H9 (cell line): ENCODE data around the gene DDI2. TPM values are rescaled to one million over a fixed set of nuclear protein-coding genes. Genes with fewer than 3 reads are reported as not detected.

ENCODE experiments used
- DNase-seq: peaks from one replicate; pipeline ENCODE4 v3.0.0-alpha.2; 2017
- H2AFZ ChIP-seq: one replicate; pipeline ENCODE4 v1.6.1; 2013; ENCODE audit warnings: mild to moderate bottlenecking, low read length, control low read depth, moderate library complexity
- H2AK5ac ChIP-seq: 2 replicates; pipeline ENCODE4 v1.6.1; 2013; ENCODE audit warnings: low read length, control low read depth, mixed read lengths; ENCODE audit not compliant: insufficient read length
- H2BK120ac ChIP-seq: one replicate; pipeline ENCODE4 v1.6.1; 2013; ENCODE audit warnings: low read depth, mild to moderate bottlenecking, low read length, control low read depth, inconsistent platforms; ENCODE audit not compliant: poor library complexity, severe bottlenecking
- H2BK12ac ChIP-seq: 2 replicates; pipeline ENCODE4 v1.6.1; 2013; ENCODE audit warnings: low read length, control low read depth, mixed read lengths, low read depth; ENCODE audit not compliant: insufficient read length
- H2BK15ac ChIP-seq: 2 replicates; pipeline ENCODE4 v1.6.1; 2013; ENCODE audit warnings: low read depth, low read length, control low read depth
- H2BK20ac ChIP-seq: one replicate; pipeline ENCODE4 v1.6.1; 2013; ENCODE audit warnings: low read depth, mild to moderate bottlenecking, low read length, control low read depth, inconsistent platforms; ENCODE audit not compliant: poor library complexity, severe bottlenecking
- H2BK5ac ChIP-seq: 2 replicates; pipeline ENCODE4 v1.6.1; 2013; ENCODE audit warnings: low read length, control low read depth, mixed read lengths; ENCODE audit not compliant: insufficient read length
- H3K14ac ChIP-seq: 2 replicates; pipeline ENCODE4 v1.6.1; 2013; ENCODE audit warnings: low read length, control low read depth; ENCODE audit not compliant: insufficient read depth
- H3K18ac ChIP-seq: 2 replicates; pipeline ENCODE4 v1.6.1; 2013; ENCODE audit warnings: low read depth, mild to moderate bottlenecking, mixed read lengths, low read length, control low read depth; ENCODE audit not compliant: insufficient read length
- H3K23ac ChIP-seq: 2 replicates; pipeline ENCODE4 v1.6.1; 2013; ENCODE audit warnings: low read length, control low read depth, mixed read lengths, low read depth; ENCODE audit not compliant: insufficient read length
- H3K23me2 ChIP-seq: 2 replicates; pipeline ENCODE4 v1.6.1; 2013; ENCODE audit warnings: low read depth, mild to moderate bottlenecking, mixed read lengths, low read length, control low read depth; ENCODE audit not compliant: insufficient read length, poor library complexity, severe bottlenecking
- H3K27ac ChIP-seq: 2 replicates; pipeline ENCODE4 v1.5.1; 2013; ENCODE audit warnings: low read length, control low read depth, mixed read lengths, low read depth; ENCODE audit not compliant: insufficient read length
- H3K27me3 ChIP-seq: 2 replicates; pipeline ENCODE4 v1.6.1; 2013; ENCODE audit warnings: low read length, control low read depth, inconsistent platforms; ENCODE audit not compliant: insufficient read depth
- H3K4ac ChIP-seq: 2 replicates; pipeline ENCODE4 v1.6.1; 2013; ENCODE audit warnings: low read depth, mild to moderate bottlenecking, control low read depth, inconsistent platforms, low read length, moderate library complexity
- H3K4me1 ChIP-seq: 2 replicates; pipeline ENCODE4 v1.6.1; 2013; ENCODE audit warnings: low read length, control low read depth, inconsistent platforms; ENCODE audit not compliant: insufficient read depth
- H3K4me2 ChIP-seq: 2 replicates; pipeline ENCODE4 v1.6.1; 2013; ENCODE audit warnings: low read length, control low read depth, mixed read lengths; ENCODE audit not compliant: insufficient read length, insufficient read depth
- H3K56ac ChIP-seq: 2 replicates; pipeline ENCODE4 v1.6.1; 2013; ENCODE audit warnings: low read depth, mild to moderate bottlenecking, mixed read lengths, low read length, control low read depth; ENCODE audit not compliant: insufficient read length
- H3K79me1 ChIP-seq: 2 replicates; pipeline ENCODE4 v1.6.1; 2013; ENCODE audit warnings: low read depth, mild to moderate bottlenecking, moderate library complexity, low read length, control low read depth, inconsistent platforms; ENCODE audit not compliant: insufficient read depth, poor library complexity, severe bottlenecking
- H3K79me2 ChIP-seq: 2 replicates; pipeline ENCODE4 v1.6.1; 2013; ENCODE audit warnings: low read length, control low read depth, inconsistent platforms; ENCODE audit not compliant: insufficient read depth
- H3K9ac ChIP-seq: 2 replicates; pipeline ENCODE4 v1.6.1; 2013; ENCODE audit warnings: low read length, control low read depth, mixed read lengths; ENCODE audit not compliant: insufficient read length; ENCODE audit errors: extremely low read depth
- H3K9me3 ChIP-seq: one replicate; pipeline ENCODE4 v1.6.1; 2013; ENCODE audit warnings: low read depth, low read length, inconsistent platforms; ENCODE audit not compliant: control insufficient read depth
- H3T11ph ChIP-seq: one replicate; pipeline ENCODE4 v1.6.1; 2013; ENCODE audit warnings: mild to moderate bottlenecking, low read length, control low read depth, inconsistent platforms
- H4K20me1 ChIP-seq: one replicate; pipeline ENCODE4 v1.6.1; 2013; ENCODE audit not compliant: control insufficient read depth, insufficient read length, insufficient read depth
- H4K5ac ChIP-seq: 2 replicates; pipeline ENCODE4 v1.6.1; 2013; ENCODE audit warnings: low read depth, mild to moderate bottlenecking, mixed read lengths, low read length, control low read depth; ENCODE audit not compliant: insufficient read length
- H4K8ac ChIP-seq: replicated peaks from 2 replicates; pipeline ENCODE4 v1.6.1; 2013; ENCODE audit warnings: low read length, control low read depth, mixed read lengths, low read depth; ENCODE audit not compliant: insufficient read length
- H4K91ac ChIP-seq: 2 replicates; pipeline ENCODE4 v1.6.1; 2013; ENCODE audit warnings: low read depth, mild to moderate bottlenecking, moderate library complexity, mixed read lengths, low read length, control low read depth; ENCODE audit not compliant: insufficient read length
- H3K27ac Mint-ChIP-seq, 3 experiments: 2 replicates in 2 of 3; 3 replicates in 1 of 3; pipeline ENCODE4 v1.8.0; 2020 to 2021; ENCODE audit warnings: mixed read lengths in 3 of 3, mild to moderate bottlenecking in 1 of 3, moderate library complexity in 1 of 3
- H3K27me3 Mint-ChIP-seq: 2 replicates; pipeline ENCODE4 v1.8.0; 2021; ENCODE audit warnings: low read depth, mild to moderate bottlenecking, moderate library complexity, mixed read lengths
- H3K36me3 Mint-ChIP-seq, 3 experiments: 2 replicates in 2 of 3; 3 replicates in 1 of 3; pipeline ENCODE4 v1.8.0; 2020 to 2021; ENCODE audit warnings: low read depth in 3 of 3, mixed read lengths in 3 of 3; ENCODE audit not compliant: insufficient read depth in 1 of 3
- H3K4me1 Mint-ChIP-seq, 2 experiments: 2 replicates each; pipeline ENCODE4 v1.8.0; 2020; ENCODE audit warnings: mixed read lengths in 2 of 2
- H3K4me3 Mint-ChIP-seq, 2 experiments: 2 replicates in 1 of 2; 3 replicates in 1 of 2; pipeline ENCODE4 v1.8.0; 2020 to 2021; ENCODE audit warnings: mild to moderate bottlenecking in 2 of 2, mixed read lengths in 2 of 2, moderate library complexity in 1 of 2
- H3K9me3 Mint-ChIP-seq, 2 experiments: 2 replicates in 1 of 2; 3 replicates in 1 of 2; pipeline ENCODE4 v1.8.0; 2020; ENCODE audit warnings: mild to moderate bottlenecking in 2 of 2, mixed read lengths in 2 of 2, moderate library complexity in 1 of 2
- WGBS: extraction: QIAGEN DNeasy Blood & Tissue Kit; methylation state at CpG from one replicate; pipeline ENCODE4 v1.1.7; 2013; ENCODE audit warnings: missing lambda C conversion rate, low lambda C conversion rate, mixed read lengths; ENCODE audit not compliant: insufficient read length; ENCODE audit errors: extremely low coverage; 5-methylcytosine and 5-hydroxymethylcytosine counted together
- total RNA-seq: library from RNA; stranded (reverse); gene quantifications from 2 replicates; pipeline ENCODE4 v1.2.1, GENCODE V29; 2021
- TF ChIP-seq, protein P1 (sequence below): fragments of 200-600 bp; sonication (generic); conservative IDR thresholded peaks from 3 replicates; pipeline ENCODE4 v1.8.0; 2021; ENCODE audit warnings: antibody characterized with exemption, mild to moderate bottlenecking

Gene DDI2
- total RNA-seq, 1 experiment from 2014 or later: 45.0 TPM

DNA sequence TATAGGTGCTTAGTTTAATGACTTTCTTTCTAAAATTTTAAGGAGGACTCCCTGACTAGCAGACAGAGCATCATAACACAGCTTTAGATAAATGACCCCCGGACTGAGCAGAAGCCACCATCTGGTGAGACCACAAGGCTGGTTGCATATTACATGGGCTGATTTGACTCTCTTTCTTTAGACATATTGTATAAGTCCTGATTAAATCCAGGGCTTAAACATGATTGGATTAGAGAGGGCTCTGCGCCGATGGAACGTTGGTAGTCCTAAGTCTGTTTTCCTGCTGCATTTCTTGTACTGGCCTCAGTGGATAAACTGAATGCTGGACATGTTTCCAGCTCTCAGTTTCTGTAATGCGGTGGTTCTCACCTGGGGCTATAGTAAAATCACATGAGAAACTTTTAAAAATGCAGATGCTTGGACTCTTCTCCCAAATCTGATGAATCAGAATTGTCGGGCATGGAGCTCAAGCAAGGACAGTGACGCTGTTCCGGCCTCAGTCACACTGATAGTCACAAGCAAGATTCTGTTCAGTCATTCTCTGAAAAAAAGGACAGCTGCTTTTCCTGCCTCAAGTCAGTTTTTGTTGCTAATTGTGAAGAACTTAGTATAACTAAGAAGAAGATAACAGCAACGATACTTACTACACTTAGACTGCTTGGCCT is 16.6 kb downstream of the DDI2 start:
- H3T11ph ChIP-seq: no peak overlapping the region
- no peaks in the 10 kb centered on the region for H3K79me2 ChIP-seq
- H3K18ac ChIP-seq: no peak overlapping the region
- H2BK12ac ChIP-seq: no peak overlapping the region
- no peak overlapping the region for H3K23ac ChIP-seq
- no peak overlapping the region for H4K91ac ChIP-seq
- H3K9me3 Mint-ChIP-seq: no peaks in the 10 kb centered on the region
- no peak overlapping the region for H2AFZ ChIP-seq
- H2BK120ac ChIP-seq: no peak overlapping the region
- no CpG with 5 or more reads among the region's 9 CpGs for WGBS
- no peaks in the 10 kb centered on the region for H4K20me1 ChIP-seq
- no peak for DNase-seq
- no peak overlapping the region for H2AK5ac ChIP-seq
- no peaks in the 10 kb centered on the region for H3K4me1 Mint-ChIP-seq
- H3K4ac ChIP-seq: no peak overlapping the region
- no peak overlapping the region for H3K27ac Mint-ChIP-seq
- H3K27me3 ChIP-seq: no peaks in the 10 kb centered on the region
- no peak overlapping the region for H2BK5ac ChIP-seq
- H3K27me3 Mint-ChIP-seq: no peaks in the 10 kb centered on the region
- no peak overlapping the region for H3K4me2 ChIP-seq
- H3K9me3 ChIP-seq: no peaks in the 10 kb centered on the region
- H4K5ac ChIP-seq: no peak overlapping the region
- H3K4me3 Mint-ChIP-seq: no peak overlapping the region
- H3K14ac ChIP-seq: no peak overlapping the region
- H2BK15ac ChIP-seq: no peak overlapping the region
- no peak overlapping the region for H2BK20ac ChIP-seq
- no peak overlapping the region for H4K8ac ChIP-seq
- H3K79me1 ChIP-seq: no peaks in the 10 kb centered on the region
- H3K4me1 ChIP-seq: no peaks in the 10 kb centered on the region
- H3K23me2 ChIP-seq: no peaks in the 10 kb centered on the region
- H3K27ac ChIP-seq: no peak overlapping the region
- H3K9ac ChIP-seq: no peak overlapping the region
- peaks cover 36 to 92% (median 87%) of the 10 kb centered on the region in 3 experiments; a peak in 6 of 7 replicates for H3K36me3 Mint-ChIP-seq
- TF ChIP-seq, protein P1, sequence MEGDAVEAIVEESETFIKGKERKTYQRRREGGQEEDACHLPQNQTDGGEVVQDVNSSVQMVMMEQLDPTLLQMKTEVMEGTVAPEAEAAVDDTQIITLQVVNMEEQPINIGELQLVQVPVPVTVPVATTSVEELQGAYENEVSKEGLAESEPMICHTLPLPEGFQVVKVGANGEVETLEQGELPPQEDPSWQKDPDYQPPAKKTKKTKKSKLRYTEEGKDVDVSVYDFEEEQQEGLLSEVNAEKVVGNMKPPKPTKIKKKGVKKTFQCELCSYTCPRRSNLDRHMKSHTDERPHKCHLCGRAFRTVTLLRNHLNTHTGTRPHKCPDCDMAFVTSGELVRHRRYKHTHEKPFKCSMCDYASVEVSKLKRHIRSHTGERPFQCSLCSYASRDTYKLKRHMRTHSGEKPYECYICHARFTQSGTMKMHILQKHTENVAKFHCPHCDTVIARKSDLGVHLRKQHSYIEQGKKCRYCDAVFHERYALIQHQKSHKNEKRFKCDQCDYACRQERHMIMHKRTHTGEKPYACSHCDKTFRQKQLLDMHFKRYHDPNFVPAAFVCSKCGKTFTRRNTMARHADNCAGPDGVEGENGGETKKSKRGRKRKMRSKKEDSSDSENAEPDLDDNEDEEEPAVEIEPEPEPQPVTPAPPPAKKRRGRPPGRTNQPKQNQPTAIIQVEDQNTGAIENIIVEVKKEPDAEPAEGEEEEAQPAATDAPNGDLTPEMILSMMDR: no peak
- no peak overlapping the region for H3K56ac ChIP-seq
